DND-41 (cell line): ENCODE results near the gene AK5.

ENCODE experiments used
- ATAC-seq: fragments of 200-7000 bp; cut with Tn5 transposase; 3 replicates; pipeline ENCODE4 v1.9.1; 2021; ENCODE audit warnings: low read depth; ENCODE audit not compliant: insufficient read depth
- DNase-seq: peaks from one replicate; pipeline ENCODE4 v3.0.0-alpha.2; 2020
- H2AFZ ChIP-seq: 2 replicates; pipeline ENCODE4 v1.6.0; 2012; ENCODE audit warnings: low read depth, low read length
- H3K27ac ChIP-seq: 2 replicates; pipeline ENCODE4 v1.5.1; 2012; ENCODE audit warnings: low read length, inconsistent platforms
- H3K27me3 ChIP-seq: fragments of 200-600 bp; sonication (generic); 2 replicates; pipeline ENCODE4 v1.6.0; 2012; ENCODE audit warnings: low read length, mild to moderate bottlenecking, inconsistent platforms; ENCODE audit not compliant: insufficient read depth, poor library complexity
- H3K36me3 ChIP-seq: 2 replicates; pipeline ENCODE4 v1.5.1; 2012; ENCODE audit warnings: low read length, inconsistent platforms; ENCODE audit not compliant: insufficient read depth
- H3K4me1 ChIP-seq: 2 replicates; pipeline ENCODE4 v1.5.1; 2012; ENCODE audit warnings: mild to moderate bottlenecking, low read length; ENCODE audit not compliant: insufficient read depth
- H3K4me2 ChIP-seq: 2 replicates; pipeline ENCODE4 v1.6.0; 2012; ENCODE audit warnings: mild to moderate bottlenecking, moderate library complexity, low read length, inconsistent platforms; ENCODE audit not compliant: insufficient read depth
- H3K4me3 ChIP-seq, 2 experiments: fragments of 200-600 bp in 1 of 2; shearing (Covaris generic) in 1 of 2; 2 replicates each; pipeline ENCODE4 v1.5.1; 2012 to 2016; ENCODE audit warnings: inconsistent platforms in 2 of 2, low read length in 2 of 2, mild to moderate bottlenecking in 2 of 2, low read depth in 1 of 2, moderate library complexity in 1 of 2
- H3K79me2 ChIP-seq: 2 replicates; pipeline ENCODE4 v1.6.0; 2012; ENCODE audit warnings: low read length, inconsistent platforms; ENCODE audit not compliant: insufficient read depth
- H3K9ac ChIP-seq: 2 replicates; pipeline ENCODE4 v1.6.0; 2012; ENCODE audit warnings: low read depth, mild to moderate bottlenecking, inconsistent platforms, low read length, moderate library complexity
- H3K9me3 ChIP-seq: 2 replicates; pipeline ENCODE4 v1.5.1; 2012; ENCODE audit warnings: low read length, moderate library complexity, mild to moderate bottlenecking, inconsistent platforms; ENCODE audit not compliant: insufficient read depth, severe bottlenecking
- H4K20me1 ChIP-seq: 2 replicates; pipeline ENCODE4 v1.6.0; 2012; ENCODE audit warnings: low read length; ENCODE audit not compliant: insufficient read depth
- EZH2 ChIP-seq: IDR thresholded peaks from 3 replicates; pipeline ENCODE4 v1.6.1; 2012; ENCODE audit warnings: borderline replicate concordance, low read depth, mild to moderate bottlenecking, moderate library complexity, low read length, inconsistent platforms; ENCODE audit not compliant: severe bottlenecking
- TF ChIP-seq, protein P1 (sequence below): IDR thresholded peaks from 2 replicates; pipeline ENCODE4 v1.5.1; 2012; ENCODE audit warnings: borderline replicate concordance, low read length, moderate library complexity, mild to moderate bottlenecking; ENCODE audit not compliant: poor library complexity, severe bottlenecking; ENCODE audit errors: extremely low read depth

Gene AK5

GRCh38 chr1:77513839-77514763 is 232.3 kb downstream of the AK5 start:
- no peak overlapping the region for H3K27ac ChIP-seq
- H2AFZ ChIP-seq: no peak overlapping the region
- no peaks in the 10 kb centered on the region for H3K79me2 ChIP-seq
- H3K4me3 ChIP-seq: no peak overlapping the region
- H4K20me1 ChIP-seq: no peaks in the 10 kb centered on the region
- H3K36me3 ChIP-seq: no peaks in the 10 kb centered on the region
- no peak overlapping the region for H3K4me2 ChIP-seq
- TF ChIP-seq EZH2: no peak
- TF ChIP-seq, protein P1, sequence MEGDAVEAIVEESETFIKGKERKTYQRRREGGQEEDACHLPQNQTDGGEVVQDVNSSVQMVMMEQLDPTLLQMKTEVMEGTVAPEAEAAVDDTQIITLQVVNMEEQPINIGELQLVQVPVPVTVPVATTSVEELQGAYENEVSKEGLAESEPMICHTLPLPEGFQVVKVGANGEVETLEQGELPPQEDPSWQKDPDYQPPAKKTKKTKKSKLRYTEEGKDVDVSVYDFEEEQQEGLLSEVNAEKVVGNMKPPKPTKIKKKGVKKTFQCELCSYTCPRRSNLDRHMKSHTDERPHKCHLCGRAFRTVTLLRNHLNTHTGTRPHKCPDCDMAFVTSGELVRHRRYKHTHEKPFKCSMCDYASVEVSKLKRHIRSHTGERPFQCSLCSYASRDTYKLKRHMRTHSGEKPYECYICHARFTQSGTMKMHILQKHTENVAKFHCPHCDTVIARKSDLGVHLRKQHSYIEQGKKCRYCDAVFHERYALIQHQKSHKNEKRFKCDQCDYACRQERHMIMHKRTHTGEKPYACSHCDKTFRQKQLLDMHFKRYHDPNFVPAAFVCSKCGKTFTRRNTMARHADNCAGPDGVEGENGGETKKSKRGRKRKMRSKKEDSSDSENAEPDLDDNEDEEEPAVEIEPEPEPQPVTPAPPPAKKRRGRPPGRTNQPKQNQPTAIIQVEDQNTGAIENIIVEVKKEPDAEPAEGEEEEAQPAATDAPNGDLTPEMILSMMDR: no peak
- DNase-seq: no peak
- no peaks in the 10 kb centered on the region for H3K4me1 ChIP-seq
- no peaks in the 10 kb centered on the region for H3K9me3 ChIP-seq
- no peak overlapping the region for H3K9ac ChIP-seq
- H3K27me3 ChIP-seq: peaks cover 9% of the 10 kb centered on the region
- no peak for ATAC-seq

- no peak overlapping the region for H3K9ac ChIP-seq
- H3K4me2 ChIP-seq: no peak overlapping the region
- H3K9me3 ChIP-seq: no peaks in the 10 kb centered on the region
- no peaks in the 10 kb centered on the region for H3K36me3 ChIP-seq
- no peak overlapping the region for H2AFZ ChIP-seq
- H4K20me1 ChIP-seq: no peaks in the 10 kb centered on the region
- DNase-seq (no peak), ATAC-seq (no peak)
- H3K27ac ChIP-seq: no peak overlapping the region
- no peaks in the 10 kb centered on the region for H3K4me1 ChIP-seq
- H3K4me3 ChIP-seq: no peak overlapping the region
- peaks cover 5% of the 10 kb centered on the region for H3K27me3 ChIP-seq
- no peaks in the 10 kb centered on the region for H3K79me2 ChIP-seq
- TF ChIP-seq, protein P1: no peak
- no peak for TF ChIP-seq EZH2
Measured at GRCh38 chr1:77514921-77515776, 233.3 kb downstream of the AK5 start.

GRCh38 chr1:77516106-77516505 is 234.3 kb downstream of the AK5 start:
- Histone ChIP-seq H3K27me3 (peaks cover 4% of the 10 kb centered on the region), H2AFZ (no peak overlapping the region), H3K4me3 (no peak overlapping the region), H3K79me2 (no peaks in the 10 kb centered on the region), H3K27ac (no peak overlapping the region), H3K4me1 (no peaks in the 10 kb centered on the region), H3K9me3 (no peaks in the 10 kb centered on the region), H4K20me1 (no peaks in the 10 kb centered on the region), H3K36me3 (no peaks in the 10 kb centered on the region), H3K9ac (no peak overlapping the region), H3K4me2 (no peak overlapping the region)
- TF ChIP-seq EZH2: no peak
- TF ChIP-seq, protein P1: no peak
- DNase-seq: no peak
- no peak for ATAC-seq
